ENCODE measurements around the gene MRPL19. TPM values are rescaled to one million over a fixed set of nuclear protein-coding genes. Genes with fewer than 3 reads are reported as not detected.

MRPL19 gene
- total RNA-seq, 1 experiment from 2014 or later, result 57.0 TPM

GRCh38 chr2:75616406-75616805, 30.2 kb upstream of the MRPL19 start:
- DNase-seq (ENCODE audit: low read depth), result no peak

GRCh38 chr2:75616933-75617332, 29.6 kb upstream of the MRPL19 start:
- DNase-seq (ENCODE audit: low read depth), result no peak

GRCh38 chr2:75619956-75620740, 26.4 kb upstream of the MRPL19 start:
- peak; percentile 38 for DNase-seq (ENCODE audit: low read depth)

DNA sequence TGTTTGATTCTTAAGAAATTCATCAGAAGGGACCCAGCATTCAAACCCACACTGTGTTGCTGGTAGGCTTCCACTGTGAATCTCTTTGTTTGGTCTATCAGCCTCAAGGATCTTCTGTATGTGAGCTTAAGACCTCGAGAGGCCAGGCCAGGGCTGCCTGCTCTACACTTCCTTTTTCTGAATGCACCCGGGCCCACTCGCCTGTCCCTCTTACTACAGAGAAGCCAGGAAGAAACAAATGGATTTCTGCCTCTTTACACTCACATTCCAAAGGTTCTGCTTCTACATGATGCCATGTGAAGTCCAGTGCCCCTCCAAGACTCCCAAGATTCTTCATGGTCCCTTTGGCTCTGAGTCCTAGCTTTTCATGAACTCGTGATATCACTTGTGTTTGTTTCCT, 25.4 kb upstream of the MRPL19 start:
- no peak for DNase-seq (ENCODE audit: low read depth)

GRCh38 chr2:75622500-75622899, 24.1 kb upstream of the MRPL19 start:
- DNase-seq (ENCODE audit: low read depth), result no peak

- no peak for DNase-seq (ENCODE audit: low read depth)
These were observed 23.7 kb upstream of the MRPL19 start for GRCh38 chr2:75622929-75623328.

- DNase-seq (ENCODE audit: low read depth), result peak; percentile 75
These were observed 18.6 kb upstream of the MRPL19 start for GRCh38 chr2:75627902-75628504.

GRCh38 chr2:75632091-75632701, 14.4 kb upstream of the MRPL19 start:
- DNase-seq (ENCODE audit: low read depth), result no peak

- DNase-seq (ENCODE audit: low read depth), result no peak
These were observed 13.8 kb upstream of the MRPL19 start for GRCh38 chr2:75632813-75633212.

DNA sequence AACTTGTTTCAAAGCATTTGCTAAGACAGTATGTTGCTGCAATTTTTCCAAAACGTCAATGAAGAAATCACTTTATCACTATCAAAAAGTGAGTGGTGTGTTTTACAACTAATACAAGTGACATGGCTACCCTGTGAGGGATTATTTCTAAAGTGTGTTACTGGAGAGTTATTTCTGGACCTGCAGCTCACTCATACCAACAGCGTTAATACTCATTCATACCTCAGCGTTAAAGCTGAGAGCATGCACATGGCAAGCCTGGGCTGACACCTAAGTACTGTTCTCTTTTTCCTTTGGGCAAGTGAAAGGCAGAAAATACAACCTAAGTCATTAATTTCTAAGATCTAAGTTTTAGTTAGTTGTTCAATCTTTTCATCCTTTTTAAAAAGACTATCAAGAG, 13.0 kb upstream of the MRPL19 start:
- DNase-seq (ENCODE audit: low read depth), result no peak

DNA sequence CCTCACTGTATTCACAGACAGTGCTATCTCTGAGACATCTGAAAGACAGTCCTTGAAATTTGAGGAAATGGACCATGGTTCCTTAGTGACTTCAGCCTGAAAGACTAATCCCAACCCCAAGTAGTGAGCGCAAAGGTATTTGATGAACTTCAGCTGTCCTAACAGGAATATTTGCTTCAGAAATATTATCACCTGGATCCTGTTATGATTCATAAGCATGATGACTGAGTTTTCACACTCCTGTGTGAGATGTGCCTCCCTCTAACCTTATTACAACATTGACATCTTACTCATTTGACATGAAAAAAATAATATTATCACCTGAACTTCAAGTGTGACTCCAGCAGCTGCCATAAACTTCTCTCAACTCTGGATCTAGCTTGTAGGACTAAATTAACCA, 11.6 kb upstream of the MRPL19 start:
- no peak for DNase-seq (ENCODE audit: low read depth)

- DNase-seq (ENCODE audit: low read depth), result peak; percentile 6
These were observed 9.0 kb upstream of the MRPL19 start for GRCh38 chr2:75637568-75637967.

- peak; percentile 81 for DNase-seq (ENCODE audit: low read depth)
These were observed 5.9 kb upstream of the MRPL19 start for GRCh38 chr2:75640621-75641121.

DNA sequence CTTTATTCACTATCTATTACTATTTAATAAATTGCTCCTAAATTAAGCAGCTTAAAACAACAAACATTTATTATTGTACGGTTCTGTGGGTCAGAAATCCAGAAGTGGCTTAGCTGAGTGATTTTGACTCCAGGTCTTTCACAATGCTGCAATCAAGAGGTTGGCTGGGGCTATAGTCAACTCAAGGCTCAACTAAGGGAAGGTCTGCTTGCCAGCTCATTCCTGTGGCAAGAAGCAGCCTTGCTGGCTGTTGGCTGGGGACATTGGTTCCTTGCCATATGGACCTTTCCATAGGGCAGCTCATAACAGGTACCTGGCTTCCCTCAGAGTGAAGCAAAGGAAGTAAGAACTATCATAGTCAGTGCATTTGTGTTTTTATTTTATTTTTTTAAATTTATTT, 5.0 kb upstream of the MRPL19 start:
- peak; percentile 36 for DNase-seq (ENCODE audit: low read depth)

DNA sequence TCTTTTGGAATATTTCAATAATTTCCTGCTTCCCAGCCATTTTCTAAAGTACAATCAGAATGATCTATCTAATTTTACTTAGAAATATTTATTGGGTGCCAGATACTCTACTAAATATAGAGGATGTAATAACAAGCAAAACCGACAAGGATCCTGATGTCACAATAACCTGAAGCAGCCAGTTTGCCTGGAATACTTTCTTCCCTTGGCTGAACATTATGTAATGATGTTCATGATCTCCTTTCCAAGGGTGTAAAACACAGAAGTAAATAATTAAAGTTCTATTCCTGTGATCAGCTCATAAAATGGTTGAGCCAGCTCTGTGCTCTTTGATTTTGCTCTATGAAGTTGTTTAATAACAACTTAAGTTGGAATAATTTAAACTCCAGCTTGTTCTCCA, 2.6 kb upstream of the MRPL19 start:
- DNase-seq (ENCODE audit: low read depth), result no peak

DNA sequence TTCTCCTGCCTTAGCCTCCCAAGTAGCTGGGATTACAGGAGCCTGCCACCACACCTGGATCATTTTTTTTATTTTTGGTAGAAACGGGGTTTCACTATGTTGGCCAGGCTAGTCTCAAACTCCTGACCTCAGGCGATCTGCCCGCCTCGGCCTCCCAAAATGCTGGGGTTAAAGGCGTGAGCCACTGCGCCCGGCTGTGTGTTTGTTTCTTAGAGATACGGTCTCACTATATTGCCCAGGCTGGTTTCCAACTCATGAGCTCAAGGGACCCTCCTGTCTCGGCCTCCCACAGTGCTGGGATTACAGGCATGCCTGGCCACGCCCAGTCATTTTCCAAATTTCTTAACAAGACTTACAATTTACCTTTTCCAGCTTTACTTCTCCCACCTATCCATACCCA, 940 bp upstream of the MRPL19 start:
- DNase-seq (ENCODE audit: low read depth), result no peak

DNA sequence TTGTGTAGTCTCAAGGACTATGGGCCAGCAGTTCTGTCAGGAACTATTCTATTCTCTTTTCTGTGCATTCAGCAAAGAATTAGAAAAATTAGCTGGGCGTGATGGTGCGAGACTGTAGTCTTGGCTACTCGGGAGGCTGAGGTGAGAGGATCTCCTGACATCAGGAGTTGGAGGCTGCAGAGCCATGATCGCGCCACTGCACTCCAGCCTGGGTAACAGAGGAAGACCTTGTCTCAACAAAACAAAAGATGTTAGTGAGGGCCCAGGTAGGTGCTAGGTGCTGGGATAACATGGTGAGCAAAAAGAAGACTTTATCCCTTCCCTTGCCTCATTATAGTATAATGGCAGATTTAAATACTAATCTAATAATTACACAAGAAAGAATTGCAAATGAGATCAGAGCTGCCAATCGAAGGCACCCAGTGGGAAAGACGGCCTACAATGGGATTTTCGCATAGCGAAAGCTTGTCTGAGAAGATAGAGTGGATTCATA, 447 bp upstream of the MRPL19 start:
- peak; percentile 10 for DNase-seq (ENCODE audit: low read depth)

DNA sequence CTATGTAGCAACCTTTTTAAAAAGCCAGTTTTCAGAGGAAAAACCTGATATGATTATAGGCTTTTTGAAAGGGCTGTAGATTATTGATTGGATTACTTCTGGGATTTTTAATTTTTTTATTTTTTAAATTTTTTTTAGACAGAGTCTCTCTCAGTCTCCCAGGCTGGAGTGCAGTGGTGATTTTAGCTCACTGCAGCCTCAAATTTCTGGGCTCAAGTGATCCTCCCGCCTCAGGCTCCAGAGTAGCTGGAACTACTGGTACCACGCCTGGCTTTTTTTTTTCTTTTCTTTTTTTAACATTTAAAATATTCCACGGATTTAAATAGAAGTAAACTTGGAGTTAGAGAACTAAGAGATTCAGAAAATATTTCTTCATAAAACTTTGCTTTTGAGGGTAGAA, 1.2 kb downstream of the MRPL19 start:
- DNase-seq (ENCODE audit: low read depth), result peak; percentile 8

GRCh38 chr2:75654012-75654411, 7.4 kb downstream of the MRPL19 start:
- no peak for DNase-seq (ENCODE audit: low read depth)

GRCh38 chr2:75655861-75656260, 9.3 kb downstream of the MRPL19 start:
- DNase-seq (ENCODE audit: low read depth), result no peak

DNA sequence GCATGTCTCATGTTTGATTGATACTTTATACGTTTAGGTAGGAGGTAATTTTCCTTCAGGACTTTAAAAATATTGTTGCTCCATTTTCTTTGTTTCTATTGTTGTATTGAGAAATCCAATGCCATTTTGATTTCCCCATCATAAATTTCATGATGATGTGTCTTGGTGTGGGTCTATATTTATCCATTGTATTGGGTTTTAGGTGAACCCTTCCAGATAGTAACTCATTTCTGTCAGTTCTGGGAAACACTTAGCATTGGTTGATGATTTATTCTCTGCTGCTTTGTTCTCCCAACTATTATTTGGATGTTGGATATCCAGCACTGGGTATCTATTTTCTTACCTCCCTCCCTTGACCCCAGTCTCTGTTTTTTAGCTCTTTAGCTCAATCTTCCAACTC, 10.0 kb downstream of the MRPL19 start:
- no peak for DNase-seq (ENCODE audit: low read depth)

GRCh38 chr2:75657798-75658197, 11.2 kb downstream of the MRPL19 start:
- DNase-seq (ENCODE audit: low read depth), result no peak

DNA sequence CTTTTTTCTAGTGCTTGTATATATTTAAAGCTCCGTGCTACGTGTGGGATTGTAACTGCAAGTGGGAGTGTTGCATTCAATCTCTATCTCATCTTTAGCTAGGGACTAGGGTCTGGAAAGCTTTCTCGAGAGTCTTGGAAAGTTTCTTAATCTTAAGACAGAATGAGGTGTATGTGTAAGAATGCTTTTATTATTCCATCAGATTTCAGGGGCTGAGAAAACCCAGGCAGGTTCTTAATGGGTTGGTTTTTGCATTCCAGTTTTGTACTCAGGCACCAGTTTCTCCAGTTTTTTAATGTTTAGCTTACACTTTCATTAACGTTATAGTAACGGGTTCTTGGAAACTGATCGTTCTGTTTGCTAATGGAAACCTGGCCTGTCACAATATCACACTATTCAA, 20.3 kb downstream of the MRPL19 start:
- DNase-seq (ENCODE audit: low read depth), result no peak
